ENCODE measurements around the gene TOB1. TPM values are rescaled to one million over a fixed set of nuclear protein-coding genes. Genes with fewer than 3 reads are reported as not detected.

The TOB1 gene
- total RNA-seq, 1 experiment from 2014 or later = 31.6 TPM

GRCh38 chr17:50848039-50848438 is 18.1 kb downstream of the TOB1 start:
- H3K9me3 Mint-ChIP-seq = no peaks in the 10 kb centered on the region
- WGBS (ENCODE audit: extremely low coverage, insufficient read length, low lambda C conversion rate) = no CpG with 5 or more reads among the region's 3 CpGs

More at GRCh38 chr17:50848039-50848438, 18.1 kb downstream of the TOB1 start:
- no peak overlapping the region for H3K18ac ChIP-seq (ENCODE audit: insufficient read length, low read depth, low read length)
- H2BK120ac ChIP-seq (ENCODE audit: low read depth, low read length, poor library complexity, severe bottlenecking) = no peak overlapping the region
- H3K56ac ChIP-seq (ENCODE audit: insufficient read length, low read depth, low read length) = no peak overlapping the region
- no peak for TF ChIP-seq CTCF (conservative IDR thresholded peaks at IDR 0.05)
- no peak overlapping the region for H2BK12ac ChIP-seq (ENCODE audit: insufficient read length, low read depth, low read length)
- no peaks in the 10 kb centered on the region for H3K4me1 ChIP-seq (ENCODE audit: insufficient read depth, low read length)
- H3K14ac ChIP-seq (ENCODE audit: insufficient read depth, low read length) = no peak overlapping the region
- no peaks in the 10 kb centered on the region for H3K23me2 ChIP-seq (ENCODE audit: insufficient read length, low read depth, low read length, poor library complexity, severe bottlenecking)
- Mint-ChIP-seq H3K4me3 (no peak overlapping the region), H3K27me3 (ENCODE audit: low read depth) (no peaks in the 10 kb centered on the region; the same call in 1 of the 2 replicates), H3K36me3 (ENCODE audit: insufficient read depth in 1 of 3, low read depth in 3 of 3) (no peaks in the 10 kb centered on the region), H3K27ac (no peak overlapping the region), H3K4me1 (peaks cover 7 to 16% of the 10 kb centered on the region in 2 experiments)
- no peak overlapping the region for H4K5ac ChIP-seq (ENCODE audit: insufficient read length, low read depth, low read length)
- H3K9me3 ChIP-seq (ENCODE audit: control insufficient read depth, low read depth, low read length) = no peaks in the 10 kb centered on the region
- no peak overlapping the region for H3K4ac ChIP-seq (ENCODE audit: low read depth, low read length)
- no peaks in the 10 kb centered on the region for H3K79me2 ChIP-seq (ENCODE audit: insufficient read depth, low read length)
- H3K79me1 ChIP-seq (ENCODE audit: insufficient read depth, low read depth, low read length, poor library complexity, severe bottlenecking) = no peaks in the 10 kb centered on the region
- no peak overlapping the region for H3T11ph ChIP-seq (ENCODE audit: low read length)
- no peak overlapping the region for H2BK20ac ChIP-seq (ENCODE audit: low read depth, low read length, poor library complexity, severe bottlenecking)
- H2BK5ac ChIP-seq (ENCODE audit: insufficient read length, low read length) = no peak overlapping the region
- H4K8ac ChIP-seq (replicated peaks; ENCODE audit: insufficient read length, low read depth, low read length) = no peak overlapping the region
- no peak overlapping the region for H4K91ac ChIP-seq (ENCODE audit: insufficient read length, low read depth, low read length)
- H2AFZ ChIP-seq (ENCODE audit: low read length) = no peak overlapping the region
- H4K20me1 ChIP-seq (ENCODE audit: control insufficient read depth, insufficient read depth, insufficient read length) = no peaks in the 10 kb centered on the region
- peak; percentile 15 for DNase-seq
- no peak overlapping the region for H3K9ac ChIP-seq (ENCODE audit: extremely low read depth, insufficient read length, low read length)
- no peak overlapping the region for H2BK15ac ChIP-seq (ENCODE audit: low read depth, low read length)
- no peak overlapping the region for H3K4me2 ChIP-seq (ENCODE audit: insufficient read depth, insufficient read length, low read length)
- H3K27ac ChIP-seq (ENCODE audit: insufficient read length, low read depth, low read length) = no peak overlapping the region
- H3K27me3 ChIP-seq (ENCODE audit: insufficient read depth, low read length) = no peaks in the 10 kb centered on the region
- H2AK5ac ChIP-seq (ENCODE audit: insufficient read length, low read length) = no peak overlapping the region
- H3K23ac ChIP-seq (ENCODE audit: insufficient read length, low read depth, low read length) = no peak overlapping the region

Measured in H9 (cell line).